ENCODE measurements around the gene FUNDC2.
"Not testable (repeated sequence)": the region's sequence is repeated elsewhere in the genome, so short reads cannot be mapped to it uniquely, and the experiment has no call there.

FUNDC2 gene

GRCh38 chrX:155000841-155001240, 25.8 kb upstream of the FUNDC2 start:
- H2BK5ac ChIP-seq (ENCODE audit: low read length) = no peak overlapping the region
- no peak overlapping the region for H3K27ac ChIP-seq (ENCODE audit: low read depth, low read length)
- no peak overlapping the region for H3K56ac ChIP-seq (ENCODE audit: low read length)
- H3K4ac ChIP-seq (ENCODE audit: low read depth, low read length) = no peak overlapping the region
- no peak for DNase-seq
- no peak overlapping the region for H2AK5ac ChIP-seq (ENCODE audit: low read length)
- H2BK120ac ChIP-seq (ENCODE audit: low read depth, low read length) = no peak overlapping the region
- no peaks in the 10 kb centered on the region for H3K36me3 ChIP-seq (ENCODE audit: control insufficient read depth, insufficient read depth, low read length)
- H3K4me1 ChIP-seq (ENCODE audit: control insufficient read depth, low read depth, low read length) = no peaks in the 10 kb centered on the region
- no peak overlapping the region for H3K18ac ChIP-seq (ENCODE audit: low read length)
- no peak overlapping the region for H3K9ac ChIP-seq (ENCODE audit: low read length)
- WGBS (ENCODE audit: extremely low coverage, insufficient coverage, low lambda C conversion rate) = no CpG with 5 or more reads among the region's 1 CpG
- H3K27me3 ChIP-seq (ENCODE audit: insufficient read depth, low read length, poor library complexity) = no peaks in the 10 kb centered on the region
- H3K23ac ChIP-seq (ENCODE audit: low read length) = no peak overlapping the region
- H3K79me1 ChIP-seq (ENCODE audit: low read length) = no peaks in the 10 kb centered on the region
- no peak overlapping the region for H4K8ac ChIP-seq (ENCODE audit: low read depth, low read length)
- no peak overlapping the region for H4K5ac ChIP-seq (ENCODE audit: low read length)
- H3K4me2 ChIP-seq (ENCODE audit: low read length) = no peak overlapping the region
- no peaks in the 10 kb centered on the region for H3K79me2 ChIP-seq (ENCODE audit: control insufficient read depth, insufficient read depth, low read length)
- no peak overlapping the region for H3K4me3 ChIP-seq (ENCODE audit: low read length)
- H2BK15ac ChIP-seq (replicated peaks; ENCODE audit: low read depth) = no peak overlapping the region

- Histone ChIP-seq H3K79me1 (ENCODE audit: low read length) (no peaks in the 10 kb centered on the region), H3K4ac (ENCODE audit: low read depth, low read length) (no peak overlapping the region), H3K4me1 (ENCODE audit: control insufficient read depth, low read depth, low read length) (no peaks in the 10 kb centered on the region), H2BK5ac (ENCODE audit: low read length) (no peak overlapping the region), H2BK120ac (ENCODE audit: low read depth, low read length) (no peak overlapping the region), H3K4me2 (ENCODE audit: low read length) (no peak overlapping the region), H3K27ac (ENCODE audit: low read depth, low read length) (no peak overlapping the region), H2AK5ac (ENCODE audit: low read length) (no peak overlapping the region), H4K5ac (ENCODE audit: low read length) (no peak overlapping the region), H3K27me3 (ENCODE audit: insufficient read depth, low read length, poor library complexity) (no peaks in the 10 kb centered on the region), H3K4me3 (ENCODE audit: low read length) (no peak overlapping the region), H3K79me2 (ENCODE audit: control insufficient read depth, insufficient read depth, low read length) (no peaks in the 10 kb centered on the region), H4K8ac (ENCODE audit: low read depth, low read length) (no peak overlapping the region), H2BK15ac (replicated peaks; ENCODE audit: low read depth) (no peak overlapping the region), H3K23ac (ENCODE audit: low read length) (no peak overlapping the region), H3K36me3 (ENCODE audit: control insufficient read depth, insufficient read depth, low read length) (no peaks in the 10 kb centered on the region), H3K56ac (ENCODE audit: low read length) (no peak overlapping the region), H3K18ac (ENCODE audit: low read length) (no peak overlapping the region), H3K9ac (ENCODE audit: low read length) (no peak overlapping the region)
- DNase-seq = no peak
- WGBS (ENCODE audit: extremely low coverage, insufficient coverage, low lambda C conversion rate) = no CpG with 5 or more reads among the region's 4 CpGs
Observed at GRCh38 chrX:155001873-155002272, 24.8 kb upstream of the FUNDC2 start.

DNA sequence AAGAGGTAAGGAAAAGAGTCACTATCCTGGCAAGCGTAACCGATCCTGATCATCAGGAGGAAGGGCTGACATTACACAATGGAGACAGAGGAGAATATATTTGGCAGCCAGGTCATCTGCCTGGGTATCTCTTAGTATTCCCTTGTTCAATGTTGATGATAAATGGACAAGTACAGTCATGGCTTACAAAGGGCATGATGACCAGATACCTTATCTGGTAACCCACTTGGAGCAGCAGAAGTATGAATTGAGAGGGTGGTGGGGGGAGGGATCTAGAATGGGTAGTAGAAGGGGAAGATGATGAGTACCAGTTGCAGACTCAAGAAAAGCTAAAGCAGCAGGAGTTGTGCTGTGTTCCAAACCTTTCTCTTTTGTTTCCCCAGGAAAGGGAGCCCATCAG, 21.5 kb upstream of the FUNDC2 start:
- Histone ChIP-seq H3K23ac (ENCODE audit: low read length) (no peak overlapping the region), H3K27me3 (ENCODE audit: insufficient read depth, low read length, poor library complexity) (no peaks in the 10 kb centered on the region), H3K79me2 (ENCODE audit: control insufficient read depth, insufficient read depth, low read length) (no peaks in the 10 kb centered on the region), H3K9ac (ENCODE audit: low read length) (no peak overlapping the region), H3K4ac (ENCODE audit: low read depth, low read length) (no peak overlapping the region), H3K27ac (ENCODE audit: low read depth, low read length) (no peak overlapping the region), H3K4me1 (ENCODE audit: control insufficient read depth, low read depth, low read length) (no peaks in the 10 kb centered on the region), H2BK120ac (ENCODE audit: low read depth, low read length) (no peak overlapping the region), H4K5ac (ENCODE audit: low read length) (no peak overlapping the region), H3K18ac (ENCODE audit: low read length) (no peak overlapping the region), H4K8ac (ENCODE audit: low read depth, low read length) (no peak overlapping the region), H3K4me2 (ENCODE audit: low read length) (no peak overlapping the region), H3K56ac (ENCODE audit: low read length) (no peak overlapping the region), H3K4me3 (ENCODE audit: low read length) (no peak overlapping the region), H2BK15ac (replicated peaks; ENCODE audit: low read depth) (no peak overlapping the region), H2AK5ac (ENCODE audit: low read length) (no peak overlapping the region), H2BK5ac (ENCODE audit: low read length) (no peak overlapping the region), H3K79me1 (ENCODE audit: low read length) (no peaks in the 10 kb centered on the region), H3K36me3 (ENCODE audit: control insufficient read depth, insufficient read depth, low read length) (no peaks in the 10 kb centered on the region)
- no CpG with 5 or more reads among the region's 2 CpGs for WGBS (ENCODE audit: extremely low coverage, insufficient coverage, low lambda C conversion rate)
- no peak for DNase-seq

- H3K4me1 ChIP-seq (ENCODE audit: control insufficient read depth, low read depth, low read length); H3K23ac ChIP-seq (ENCODE audit: low read length); H3K9ac ChIP-seq (ENCODE audit: low read length); H2BK5ac ChIP-seq (ENCODE audit: low read length); H3K79me1 ChIP-seq (ENCODE audit: low read length); H3K4me3 ChIP-seq (ENCODE audit: low read length); H3K4ac ChIP-seq (ENCODE audit: low read depth, low read length); H3K79me2 ChIP-seq (ENCODE audit: control insufficient read depth, insufficient read depth, low read length); H4K8ac ChIP-seq (ENCODE audit: low read depth, low read length); DNase-seq; H3K27ac ChIP-seq (ENCODE audit: low read depth, low read length); H3K56ac ChIP-seq (ENCODE audit: low read length); H2BK15ac ChIP-seq (replicated peaks; ENCODE audit: low read depth); H3K18ac ChIP-seq (ENCODE audit: low read length); H2BK120ac ChIP-seq (ENCODE audit: low read depth, low read length); H2AK5ac ChIP-seq (ENCODE audit: low read length); H3K27me3 ChIP-seq (ENCODE audit: insufficient read depth, low read length, poor library complexity); H3K4me2 ChIP-seq (ENCODE audit: low read length); H3K36me3 ChIP-seq (ENCODE audit: control insufficient read depth, insufficient read depth, low read length); H4K5ac ChIP-seq (ENCODE audit: low read length): not testable (repeated sequence)
- WGBS (ENCODE audit: extremely low coverage, insufficient coverage, low lambda C conversion rate) = no CpG with 5 or more reads among the region's 10 CpGs
Observed at GRCh38 chrX:155006379-155006778, 20.3 kb upstream of the FUNDC2 start.

GRCh38 chrX:155006913-155007671, 19.6 kb upstream of the FUNDC2 start:
- not testable (repeated sequence) for H3K36me3 ChIP-seq (ENCODE audit: control insufficient read depth, insufficient read depth, low read length); H2BK120ac ChIP-seq (ENCODE audit: low read depth, low read length); H3K18ac ChIP-seq (ENCODE audit: low read length); H3K9ac ChIP-seq (ENCODE audit: low read length); H3K79me2 ChIP-seq (ENCODE audit: control insufficient read depth, insufficient read depth, low read length); H3K79me1 ChIP-seq (ENCODE audit: low read length); H3K4me1 ChIP-seq (ENCODE audit: control insufficient read depth, low read depth, low read length); H4K5ac ChIP-seq (ENCODE audit: low read length); H3K27me3 ChIP-seq (ENCODE audit: insufficient read depth, low read length, poor library complexity); H2AK5ac ChIP-seq (ENCODE audit: low read length); H3K56ac ChIP-seq (ENCODE audit: low read length); H2BK15ac ChIP-seq (replicated peaks; ENCODE audit: low read depth); H3K23ac ChIP-seq (ENCODE audit: low read length); H2BK5ac ChIP-seq (ENCODE audit: low read length); H3K4ac ChIP-seq (ENCODE audit: low read depth, low read length); H3K27ac ChIP-seq (ENCODE audit: low read depth, low read length); H3K4me2 ChIP-seq (ENCODE audit: low read length); H4K8ac ChIP-seq (ENCODE audit: low read depth, low read length); H3K4me3 ChIP-seq (ENCODE audit: low read length); DNase-seq
- no CpG with 5 or more reads among the region's 11 CpGs for WGBS (ENCODE audit: extremely low coverage, insufficient coverage, low lambda C conversion rate)

- not testable (repeated sequence) for H3K36me3 ChIP-seq (ENCODE audit: control insufficient read depth, insufficient read depth, low read length); H2AK5ac ChIP-seq (ENCODE audit: low read length); H2BK5ac ChIP-seq (ENCODE audit: low read length); H4K8ac ChIP-seq (ENCODE audit: low read depth, low read length); H2BK120ac ChIP-seq (ENCODE audit: low read depth, low read length); H3K79me2 ChIP-seq (ENCODE audit: control insufficient read depth, insufficient read depth, low read length); DNase-seq; H3K79me1 ChIP-seq (ENCODE audit: low read length); H3K4me3 ChIP-seq (ENCODE audit: low read length); H3K9ac ChIP-seq (ENCODE audit: low read length); H3K18ac ChIP-seq (ENCODE audit: low read length); H3K23ac ChIP-seq (ENCODE audit: low read length); H3K4ac ChIP-seq (ENCODE audit: low read depth, low read length); H3K27me3 ChIP-seq (ENCODE audit: insufficient read depth, low read length, poor library complexity); H2BK15ac ChIP-seq (replicated peaks; ENCODE audit: low read depth); H3K4me2 ChIP-seq (ENCODE audit: low read length); H4K5ac ChIP-seq (ENCODE audit: low read length); H3K4me1 ChIP-seq (ENCODE audit: control insufficient read depth, low read depth, low read length); H3K27ac ChIP-seq (ENCODE audit: low read depth, low read length); H3K56ac ChIP-seq (ENCODE audit: low read length)
- no CpG with 5 or more reads among the region's 12 CpGs for WGBS (ENCODE audit: extremely low coverage, insufficient coverage, low lambda C conversion rate)
Observed at GRCh38 chrX:155008578-155008977, 18.1 kb upstream of the FUNDC2 start.

All from mesendoderm (in vitro differentiated cells).